ENCODE results near the gene SLC13A3.

The SLC13A3 gene, protein sequence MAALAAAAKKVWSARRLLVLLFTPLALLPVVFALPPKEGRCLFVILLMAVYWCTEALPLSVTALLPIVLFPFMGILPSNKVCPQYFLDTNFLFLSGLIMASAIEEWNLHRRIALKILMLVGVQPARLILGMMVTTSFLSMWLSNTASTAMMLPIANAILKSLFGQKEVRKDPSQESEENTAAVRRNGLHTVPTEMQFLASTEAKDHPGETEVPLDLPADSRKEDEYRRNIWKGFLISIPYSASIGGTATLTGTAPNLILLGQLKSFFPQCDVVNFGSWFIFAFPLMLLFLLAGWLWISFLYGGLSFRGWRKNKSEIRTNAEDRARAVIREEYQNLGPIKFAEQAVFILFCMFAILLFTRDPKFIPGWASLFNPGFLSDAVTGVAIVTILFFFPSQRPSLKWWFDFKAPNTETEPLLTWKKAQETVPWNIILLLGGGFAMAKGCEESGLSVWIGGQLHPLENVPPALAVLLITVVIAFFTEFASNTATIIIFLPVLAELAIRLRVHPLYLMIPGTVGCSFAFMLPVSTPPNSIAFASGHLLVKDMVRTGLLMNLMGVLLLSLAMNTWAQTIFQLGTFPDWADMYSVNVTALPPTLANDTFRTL

DNA sequence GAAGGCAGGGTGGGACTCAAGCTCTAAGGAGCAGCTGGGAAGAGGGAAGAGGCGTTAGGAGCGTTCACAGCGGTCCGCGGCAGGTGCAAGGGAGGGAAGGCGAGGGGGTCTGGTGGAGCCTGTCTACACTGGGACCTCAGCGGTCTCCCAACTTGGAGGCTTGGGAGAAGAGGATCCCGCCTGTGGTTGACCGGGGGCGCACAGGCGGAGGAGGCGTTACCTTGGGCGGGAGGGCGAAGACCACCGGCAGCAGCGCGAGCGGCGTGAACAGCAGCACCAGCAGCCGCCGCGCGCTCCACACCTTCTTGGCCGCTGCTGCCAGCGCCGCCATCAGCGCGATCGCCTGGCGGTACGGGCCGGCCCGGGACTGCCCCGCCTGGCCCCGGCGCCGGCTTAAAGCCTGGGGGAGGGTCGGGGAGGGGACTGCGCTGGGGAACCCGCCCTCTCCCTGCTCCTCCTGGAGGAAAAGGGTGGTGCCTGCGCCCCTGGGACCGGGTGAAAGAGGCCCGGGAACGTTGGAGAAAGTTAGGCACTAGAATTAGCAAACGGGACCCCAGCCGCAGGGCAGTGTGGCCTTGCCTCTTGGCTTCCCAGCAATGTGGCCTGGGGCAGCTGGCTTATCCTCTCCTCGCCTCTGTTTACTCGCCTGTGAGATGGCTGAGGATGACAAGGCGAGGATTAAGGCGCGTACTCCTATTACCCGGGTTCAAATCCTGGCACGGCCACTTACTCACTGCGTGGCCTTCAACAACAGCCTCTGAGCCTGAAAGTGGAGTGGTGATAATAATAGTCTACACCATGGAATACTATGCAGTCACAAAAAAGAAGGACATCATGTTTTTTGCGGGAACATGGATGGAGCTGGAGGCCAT, at the start of gene SLC13A3:
Gene SLC13A3 (minus strand): TSS at position 369 of the 872 bp plus-strand sequence. CDS start 38 bp downstream, at position 331.
- no peak for DNase-seq (ENCODE audit: extremely low spot score, insufficient read length, low read depth)
- no peak for FAIRE-seq

DNA sequence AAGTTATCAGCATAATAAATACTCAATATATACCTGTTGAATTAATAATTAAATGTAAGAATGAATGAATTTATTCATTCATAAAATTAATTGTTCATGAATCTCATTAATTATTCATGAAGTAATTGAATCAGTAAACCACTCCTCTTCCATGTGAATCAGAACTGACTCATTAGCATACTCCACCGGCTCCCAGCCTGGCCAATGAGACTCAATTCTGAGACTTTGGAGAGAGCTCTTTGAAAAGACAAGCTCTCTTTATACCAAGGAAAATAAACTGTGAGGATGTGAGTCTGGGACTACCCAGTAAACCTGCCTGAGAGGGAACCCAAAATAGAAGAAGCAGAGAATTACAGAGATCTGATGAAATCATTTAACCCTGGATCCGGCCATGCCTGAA, 49.8 kb upstream of the SLC13A3 start:
- DNase-seq (ENCODE audit: extremely low spot score, insufficient read length, low read depth) = no peak

DNA sequence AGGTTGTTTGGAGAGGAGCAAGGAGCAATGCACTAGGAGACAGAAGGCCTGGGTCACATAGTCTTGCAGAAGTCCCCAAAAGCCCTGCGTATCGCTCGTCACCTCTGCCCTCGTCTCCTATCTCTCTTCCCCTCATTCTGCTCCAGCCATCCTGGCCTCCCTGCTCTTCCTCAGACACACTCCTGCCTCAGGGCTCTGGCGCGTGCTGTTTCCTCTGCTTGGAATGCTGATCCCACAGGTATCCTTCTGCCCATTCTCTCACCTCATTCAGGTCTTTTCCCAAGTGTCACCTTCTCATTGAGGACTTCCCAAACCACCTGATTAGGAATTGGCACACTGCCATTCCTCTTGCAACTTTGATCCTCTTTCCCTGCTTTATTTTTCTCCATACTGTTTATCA, 49.2 kb upstream of the SLC13A3 start:
- FAIRE-seq (no peak), DNase-seq (ENCODE audit: extremely low spot score, insufficient read length, low read depth) (no peak)

More for the DNA sequence above, 49.8 kb upstream of the SLC13A3 start:
- FAIRE-seq = no peak

DNA sequence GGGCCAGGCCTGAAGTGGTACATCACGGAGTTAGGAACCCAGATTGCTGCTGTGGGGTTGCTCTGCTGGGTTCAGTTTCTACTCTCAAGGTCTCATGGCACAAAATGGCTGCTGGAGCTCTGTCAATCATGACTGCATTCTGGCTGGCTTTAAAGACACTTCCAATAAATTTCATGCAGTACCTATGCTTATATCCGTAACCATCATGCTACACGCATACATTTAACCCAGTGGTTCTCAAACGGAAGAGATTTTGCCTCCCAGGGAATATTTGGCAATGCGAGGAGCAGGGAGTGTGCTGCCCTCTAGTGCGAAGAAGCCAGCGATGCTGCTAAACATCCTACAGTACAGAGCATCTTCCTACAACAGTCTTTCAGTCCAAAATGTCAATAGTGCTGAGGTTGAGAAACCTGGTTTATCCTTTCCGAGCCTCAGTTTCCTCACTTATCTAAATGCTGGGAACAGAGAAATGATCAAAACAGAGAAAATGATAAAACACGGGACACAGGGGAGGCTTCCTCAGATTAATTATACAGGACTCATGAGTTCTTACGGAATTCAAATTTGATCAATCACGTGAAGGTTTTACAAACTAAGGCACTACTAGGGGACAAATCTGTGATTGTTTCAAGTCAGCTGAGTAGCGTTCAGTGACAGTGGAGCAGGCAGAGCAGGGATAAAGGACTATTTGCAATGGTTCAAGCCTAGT, 48.5 kb upstream of the SLC13A3 start:
- FAIRE-seq = no peak

DNA sequence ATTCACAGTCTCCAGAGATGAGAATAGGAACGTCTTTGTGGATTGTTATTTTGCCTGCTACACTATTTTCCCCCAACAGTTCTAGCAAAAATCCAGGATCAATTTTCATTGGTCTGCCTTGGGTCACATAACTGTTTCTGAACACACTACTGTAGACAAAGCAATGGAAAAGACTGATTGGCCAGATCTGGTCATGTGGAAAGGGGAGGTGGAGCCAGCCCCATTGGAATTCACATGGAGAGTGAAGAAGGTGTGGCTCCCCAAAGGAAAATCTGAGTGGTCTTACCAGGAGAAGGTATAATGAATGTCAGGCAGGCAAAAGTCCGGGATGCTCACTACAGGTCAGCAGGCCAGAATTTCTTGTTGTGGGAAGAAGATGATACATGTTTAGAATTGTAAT, 47.5 kb upstream of the SLC13A3 start:
- DNase-seq (ENCODE audit: extremely low spot score, insufficient read length, low read depth) = no peak
- FAIRE-seq = no peak

More for the DNA sequence above, 48.5 kb upstream of the SLC13A3 start:
- DNase-seq (ENCODE audit: extremely low spot score, insufficient read length, low read depth) = no peak

DNA sequence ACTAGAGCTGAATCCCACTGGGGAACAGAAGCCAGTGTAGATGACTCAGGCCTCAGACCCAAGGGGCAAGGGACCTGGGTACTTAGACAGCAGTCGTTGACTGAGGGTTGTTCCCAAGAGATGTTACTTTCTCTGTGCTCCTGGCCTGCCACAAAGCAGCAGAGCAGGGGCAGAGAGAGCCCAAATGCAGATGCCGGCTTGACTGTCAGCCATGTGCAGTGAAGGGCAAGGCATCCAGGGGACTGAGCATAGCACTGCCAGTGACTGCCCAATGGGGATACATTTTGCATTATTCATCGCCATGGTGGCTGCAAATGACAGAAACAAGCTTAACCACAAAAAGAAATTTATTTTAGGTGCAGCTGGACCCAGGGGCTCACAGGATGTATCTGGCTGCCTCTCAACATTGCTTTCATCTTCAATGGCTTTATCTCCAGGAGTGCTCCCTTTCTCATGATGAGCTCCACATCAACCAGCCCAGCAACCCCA, 45.6 kb upstream of the SLC13A3 start:
- no peak for FAIRE-seq
- no peak for DNase-seq (ENCODE audit: extremely low spot score, insufficient read length, low read depth)

DNA sequence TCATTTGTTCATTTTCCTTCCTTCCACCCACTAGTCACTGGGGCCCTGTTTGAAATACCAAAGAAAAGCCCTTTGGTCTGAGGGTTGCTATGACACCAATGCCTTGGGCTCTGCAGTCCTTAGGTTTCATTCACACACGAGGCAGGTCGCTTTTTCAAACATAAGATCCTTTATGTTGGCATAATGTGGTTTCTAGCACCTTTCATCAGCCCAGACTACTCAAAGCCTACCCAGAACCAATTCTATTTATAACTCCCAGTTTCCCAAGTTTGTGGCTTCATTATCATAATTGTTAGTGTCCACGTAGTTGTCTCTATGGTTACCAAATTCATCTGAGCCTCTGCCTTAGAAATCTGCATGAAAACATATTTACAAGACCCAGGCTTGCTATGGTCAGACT, 44.6 kb upstream of the SLC13A3 start:
- FAIRE-seq = no peak
- DNase-seq (ENCODE audit: extremely low spot score, insufficient read length, low read depth) = no peak

DNA sequence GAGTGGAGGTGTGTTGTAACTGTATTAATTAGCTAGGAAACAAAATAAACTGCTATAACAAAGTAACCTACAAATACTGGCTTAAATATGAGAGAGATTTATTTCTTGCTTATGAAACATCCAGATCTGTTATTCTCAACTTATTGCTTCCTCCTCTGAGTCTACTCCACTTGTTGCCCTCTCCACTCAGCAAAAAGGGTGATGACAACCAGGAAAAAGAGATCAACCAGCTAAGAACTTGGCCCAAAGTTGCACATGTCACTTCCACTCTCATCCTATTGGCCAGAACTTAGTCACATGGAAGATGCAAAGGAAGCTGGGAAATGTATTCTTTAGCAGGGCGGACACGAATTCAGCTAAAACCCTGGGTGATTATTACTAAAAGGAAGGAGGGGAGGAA, 43.2 kb upstream of the SLC13A3 start:
- FAIRE-seq (no peak), DNase-seq (ENCODE audit: extremely low spot score, insufficient read length, low read depth) (no peak)

DNA sequence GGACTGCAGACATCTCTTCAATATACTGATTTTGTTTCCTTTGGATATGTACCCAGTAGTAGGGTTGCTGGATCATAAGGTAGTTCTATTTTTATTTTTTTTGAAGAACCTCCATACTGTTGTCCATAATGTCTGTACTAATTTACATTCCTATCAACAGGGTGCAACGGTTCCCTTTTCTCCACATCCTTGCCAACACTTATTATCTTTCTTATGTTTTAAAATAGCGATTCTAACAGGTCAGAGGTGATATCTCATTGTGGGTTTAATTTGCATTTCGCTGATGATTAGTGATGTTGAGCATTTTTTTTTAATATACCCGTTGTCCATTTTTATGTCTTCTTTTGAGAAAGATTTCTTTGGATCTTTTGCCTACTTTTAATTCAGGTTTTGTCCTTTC, 39.9 kb upstream of the SLC13A3 start:
- no peak for DNase-seq (ENCODE audit: extremely low spot score, insufficient read length, low read depth)
- FAIRE-seq = no peak

DNA sequence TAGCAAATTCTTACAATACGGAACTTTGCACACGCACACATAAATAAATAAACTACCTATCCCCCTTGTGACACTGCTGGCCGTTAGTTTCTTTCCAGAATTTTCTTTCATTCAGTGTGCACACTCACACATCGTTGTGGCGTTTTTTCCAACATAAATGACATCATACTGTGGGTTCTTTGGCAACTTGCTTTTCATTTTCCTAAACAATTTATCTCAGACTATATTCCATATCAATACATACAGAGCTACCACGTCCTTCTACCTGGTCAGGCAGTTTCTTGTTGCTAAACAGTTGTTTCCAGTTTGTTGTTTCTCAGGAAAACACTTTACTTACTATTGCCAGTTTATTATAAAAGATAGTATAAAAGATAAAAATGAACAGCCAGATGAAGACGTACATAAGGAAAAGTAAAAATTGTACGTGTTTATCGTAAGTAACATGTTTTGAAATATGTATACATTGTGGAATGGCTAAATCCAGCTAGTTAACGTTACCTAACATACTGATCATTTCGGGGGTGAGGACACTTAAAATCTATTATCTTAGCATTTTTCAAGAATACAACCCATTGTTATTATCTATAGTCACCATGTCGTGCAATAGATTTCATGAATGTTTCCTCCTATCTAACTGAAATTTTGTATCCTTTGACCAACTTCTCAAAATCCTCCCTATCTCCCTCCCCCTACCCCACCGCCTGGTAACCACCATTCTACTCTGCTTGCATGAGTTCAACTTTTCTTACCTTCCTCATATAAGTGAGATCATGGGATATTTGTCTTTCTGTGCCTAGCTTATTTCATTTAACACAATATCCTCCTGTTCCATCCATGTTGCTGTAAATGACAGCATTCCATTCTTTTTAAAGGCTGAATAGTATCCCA, 39.2 kb upstream of the SLC13A3 start:
- DNase-seq (ENCODE audit: extremely low spot score, insufficient read length, low read depth) = no peak
- FAIRE-seq = no peak

DNA sequence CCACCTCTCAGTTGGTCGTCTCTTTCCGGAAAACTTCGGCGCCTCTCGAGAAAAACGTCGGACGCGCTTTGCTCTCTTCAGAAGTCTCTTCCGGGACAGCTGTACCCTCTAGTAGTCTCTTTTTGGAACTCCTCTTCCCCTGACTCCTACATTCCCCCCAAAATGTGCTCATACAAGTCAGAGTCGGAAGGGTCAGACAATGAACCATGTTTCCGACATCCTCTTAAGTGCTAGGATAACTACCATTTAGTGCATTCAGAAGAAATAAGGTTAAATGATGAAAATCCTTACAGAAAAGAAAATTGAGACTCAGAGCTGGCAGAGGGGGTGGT, 38.5 kb upstream of the SLC13A3 start:
- FAIRE-seq = no peak
- no peak for DNase-seq (ENCODE audit: extremely low spot score, insufficient read length, low read depth)

DNA sequence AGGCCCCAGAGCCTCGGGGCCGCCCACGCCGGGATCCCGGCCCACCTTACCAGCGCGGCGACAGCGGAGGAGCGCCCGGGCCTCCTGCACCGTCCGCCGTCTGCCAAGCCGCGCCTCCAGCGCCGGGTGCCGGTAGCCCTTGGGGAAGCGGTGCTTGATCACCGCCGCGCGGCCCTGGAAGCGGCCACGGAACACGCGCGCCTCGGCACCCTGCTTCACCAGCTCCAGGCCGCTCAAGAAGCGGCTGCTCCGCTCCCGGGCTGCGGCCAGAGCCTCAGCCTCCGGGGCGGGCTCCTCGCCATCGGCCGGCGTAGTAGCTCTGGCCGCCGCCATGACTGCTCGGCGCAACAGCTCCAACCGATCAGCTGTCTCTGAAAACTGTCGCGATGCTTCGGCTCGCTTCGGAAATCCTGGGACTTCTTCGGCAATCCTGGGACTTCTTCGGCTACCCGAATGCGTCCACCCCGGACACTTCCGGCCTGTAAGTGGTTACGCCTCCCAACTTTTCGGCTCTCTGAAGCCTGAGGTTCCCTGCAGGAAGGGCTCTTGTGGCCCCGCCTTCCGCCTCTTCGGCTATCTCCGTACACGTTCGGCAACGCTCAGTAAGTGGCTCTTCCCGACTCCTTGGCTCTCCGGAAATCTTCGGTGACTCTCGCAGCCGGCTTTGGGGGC, 38.0 kb upstream of the SLC13A3 start, which contains the start of gene TP53RK:
Gene TP53RK (minus strand): TSS at position 363 of the 672 bp plus-strand sequence. CDS start 30 bp downstream, at position 333.
- FAIRE-seq (peak; percentile 98), DNase-seq (ENCODE audit: extremely low spot score, insufficient read length, low read depth) (peak; percentile 92)

DNA sequence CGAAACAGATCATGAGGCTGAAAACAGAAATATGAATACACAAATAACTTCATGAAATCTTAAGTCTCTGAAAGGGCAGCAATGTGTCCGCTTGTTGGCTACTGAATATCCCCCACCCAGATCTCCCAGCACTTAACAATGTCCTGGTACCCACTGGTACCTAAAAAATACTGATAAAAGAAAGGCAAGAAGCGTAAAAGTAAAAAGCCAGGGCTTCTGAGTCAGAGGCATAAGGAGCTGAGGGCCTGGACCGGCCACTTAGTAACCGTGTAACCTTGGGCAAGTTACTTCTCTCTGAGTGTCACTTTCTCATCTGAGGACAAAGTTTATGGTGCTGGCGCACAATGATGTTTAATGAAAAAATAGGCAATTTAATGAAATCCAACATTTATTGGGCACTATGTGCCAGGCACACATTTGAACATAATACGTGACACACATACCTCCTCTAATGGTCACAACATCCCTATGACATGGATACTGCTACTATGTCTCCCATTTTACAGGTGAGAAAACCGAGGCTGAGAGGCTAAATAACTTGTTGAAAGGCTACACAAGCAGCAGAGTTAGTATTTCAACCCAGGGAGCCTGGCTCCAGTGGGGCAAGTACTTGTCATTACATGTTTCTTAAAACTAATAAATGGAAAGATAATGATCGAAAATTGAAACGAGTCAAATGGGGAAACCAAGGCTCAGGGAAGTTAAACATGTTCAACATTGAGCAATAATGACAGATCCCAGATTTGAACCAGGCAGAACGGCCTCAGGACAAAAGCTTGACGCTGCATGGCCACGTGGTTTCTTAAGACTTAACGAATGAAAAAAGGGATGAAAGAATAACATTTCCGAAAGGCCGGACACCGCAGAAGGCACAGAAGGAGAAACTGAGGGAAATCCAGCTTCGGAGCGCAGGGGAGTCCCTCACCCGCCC, 37.2 kb upstream of the SLC13A3 start:
- FAIRE-seq (no peak), DNase-seq (ENCODE audit: extremely low spot score, insufficient read length, low read depth) (no peak)

DNA sequence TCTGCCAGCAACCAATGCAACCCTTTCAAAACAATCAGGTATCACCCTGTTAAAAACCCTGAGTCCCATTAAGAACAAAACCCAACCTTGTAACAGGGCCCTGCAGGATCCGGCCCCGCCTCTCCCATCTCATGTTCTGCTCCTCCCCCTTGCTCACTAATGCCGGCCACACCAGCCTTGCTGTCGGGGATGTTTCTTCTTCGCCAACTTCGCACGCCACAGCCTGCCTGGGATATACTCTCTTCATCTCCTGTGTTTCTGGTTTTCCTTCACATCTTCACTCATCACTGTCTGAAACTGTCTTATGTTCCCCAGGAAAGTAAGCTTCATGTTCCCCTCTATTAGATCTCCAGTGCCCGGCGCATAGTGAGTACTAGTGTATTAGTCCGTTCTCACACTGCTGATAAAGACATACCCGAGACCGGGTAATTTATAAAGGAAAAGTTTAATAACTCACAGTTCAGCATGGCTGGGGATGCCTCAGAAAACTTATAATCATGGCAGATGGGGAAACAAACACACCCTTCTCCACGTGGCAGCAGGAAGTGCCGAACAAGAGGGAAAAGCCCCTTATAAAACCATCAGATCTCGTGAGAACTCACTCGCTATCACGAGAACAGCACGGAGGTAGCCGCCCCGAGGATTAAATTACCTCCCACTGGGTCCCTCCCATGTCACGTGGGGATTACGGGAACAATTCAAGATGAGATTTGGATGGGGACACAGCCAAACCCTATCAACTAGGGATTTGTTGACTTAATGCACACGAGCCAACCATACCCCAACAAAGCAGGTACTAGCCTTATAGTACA, 32.9 kb upstream of the SLC13A3 start:
- DNase-seq (ENCODE audit: extremely low spot score, insufficient read length, low read depth) (no peak), FAIRE-seq (no peak)

DNA sequence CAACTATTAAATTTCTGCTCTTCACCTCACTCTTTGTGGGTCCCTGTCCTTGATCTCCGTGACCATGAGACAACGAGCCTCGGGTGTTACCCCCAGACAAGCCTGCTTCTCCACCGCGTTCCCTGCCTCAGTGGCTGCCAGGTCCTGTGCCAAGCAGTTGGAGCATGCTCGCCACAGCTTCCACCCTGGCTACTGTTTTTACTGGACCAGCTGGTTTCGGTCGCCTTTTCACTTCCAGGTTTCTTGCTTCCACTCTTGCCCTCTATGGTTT, 32.3 kb upstream of the SLC13A3 start:
- no peak for FAIRE-seq
- no peak for DNase-seq (ENCODE audit: extremely low spot score, insufficient read length, low read depth)

DNA sequence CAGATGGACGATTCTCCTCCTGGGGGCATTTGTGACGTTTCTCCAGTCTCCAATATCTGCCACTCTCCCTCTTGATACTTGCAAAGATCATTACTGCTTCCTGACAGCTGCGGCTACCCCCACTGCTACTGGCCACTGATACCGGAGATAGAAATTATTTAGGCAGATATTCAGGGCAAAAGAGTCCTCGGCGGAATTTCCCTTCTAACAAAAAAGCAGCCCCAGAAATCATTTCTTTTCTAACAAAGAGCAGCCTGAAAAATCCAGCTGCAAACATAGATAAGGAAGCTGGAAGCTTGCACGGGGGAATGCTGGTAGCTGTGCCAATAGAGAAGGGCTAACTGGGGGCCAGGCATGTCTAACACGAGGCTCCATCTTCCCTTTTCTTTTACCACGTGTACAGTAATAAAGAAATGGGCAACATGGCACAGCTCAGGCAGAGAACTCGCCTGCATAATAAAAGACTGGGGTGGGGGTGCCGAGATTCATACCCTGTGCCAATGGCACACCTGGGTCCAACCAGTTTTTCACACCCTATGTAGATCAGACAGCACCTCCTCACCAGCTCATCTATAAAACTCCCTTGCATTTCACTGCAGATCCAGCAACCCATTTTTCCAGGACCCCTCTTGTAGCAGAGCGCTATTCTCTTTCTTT, 31.9 kb upstream of the SLC13A3 start:
- no peak for FAIRE-seq
- DNase-seq (ENCODE audit: extremely low spot score, insufficient read length, low read depth) = no peak

Data from GM18507 (cell line).